Body of pancreas (tissue), 4 donors: ENCODE results near the gene COL4A2. TPM values are rescaled to one million over a fixed set of nuclear protein-coding genes. Genes with fewer than 3 reads are reported as not detected.

Source experiments
- ATAC-seq: fragments of 150-250 bp; one replicate; pipeline ENCODE4 v1.9.1; 2016
- DNase-seq, 4 donors: peaks; one replicate each; pipeline ENCODE4 v3.0.0-alpha.2; 2019
- H3K27ac ChIP-seq, 4 donors: fragments of 200-600 bp; sonication (generic); 1 replicate in 3 of 4; 2 replicates in 1 of 4; pipeline versions ENCODE4 v1.5.1 to v1.6.1; 2016 to 2019; ENCODE audit warnings: mild to moderate bottlenecking in 1 of 4, mixed read lengths in 1 of 4, moderate library complexity in 1 of 4
- H3K27me3 ChIP-seq, 2 donors: fragments of 200-600 bp; sonication (generic); one replicate each; pipeline ENCODE4 v1.6.0; 2016; ENCODE audit warnings: mild to moderate bottlenecking in 1 of 2
- H3K36me3 ChIP-seq, 2 donors: fragments of 200-600 bp; sonication (generic); replicated peaks in 1 of 2; 2 replicates each; pipeline ENCODE4 v1.5.1; 2016; ENCODE audit warnings: low read depth in 2 of 2; ENCODE audit not compliant: insufficient read depth in 1 of 2
- H3K4me1 ChIP-seq: fragments of 200-600 bp; sonication (generic); one replicate; pipeline ENCODE4 v1.6.0; 2016
- H3K4me3 ChIP-seq, 2 donors: fragments of 200-600 bp; sonication (generic); 1 replicate in 1 of 2; 2 replicates in 1 of 2; pipeline ENCODE4 v1.5.1; 2016 to 2019
- H3K9me3 ChIP-seq, 3 donors: fragments of 200-600 bp; sonication (generic); 1 replicate in 2 of 3; 2 replicates in 1 of 3; pipeline ENCODE4 v1.5.1; 2016
- POLR2A ChIP-seq, 3 donors: fragments of 450-650 bp; IDR thresholded peaks; one replicate each; pipeline ENCODE4 v1.6.1; 2016; ENCODE audit warnings: antibody characterized with exemption in 3 of 3, mild to moderate bottlenecking in 2 of 3
- WGBS, 2 donors: methylation state at CpG; one replicate each; pipeline ENCODE4 v1.1.5; 2017; 5-methylcytosine and 5-hydroxymethylcytosine counted together
- intact Hi-C: fragments of 100-400 bp; cut with DNase I; formaldehyde crosslinking; loops from one replicate; pipeline ENCODE4 v1.15.1; 2023
- total RNA-seq, 2 donors: library from RNA; depleted of rRNA; stranded (reverse); fragments of >200 nt; gene quantifications; one replicate each; pipeline ENCODE4 v1.1.0, GENCODE V29; 2016
- TF ChIP-seq, protein P1 (sequence below), 7 experiments: fragments of 450-650 bp in 4 of 7; fragments of 200-600 bp in 3 of 7; sonication (generic) in 3 of 7; IDR thresholded peaks; one replicate each; pipeline ENCODE4 v1.5.1; 2016 to 2019; ENCODE audit warnings: antibody characterized with exemption in 7 of 7

The COL4A2 gene
- total RNA-seq, 2 donors from 2014 or later: 69.3 to 230 TPM

DNA sequence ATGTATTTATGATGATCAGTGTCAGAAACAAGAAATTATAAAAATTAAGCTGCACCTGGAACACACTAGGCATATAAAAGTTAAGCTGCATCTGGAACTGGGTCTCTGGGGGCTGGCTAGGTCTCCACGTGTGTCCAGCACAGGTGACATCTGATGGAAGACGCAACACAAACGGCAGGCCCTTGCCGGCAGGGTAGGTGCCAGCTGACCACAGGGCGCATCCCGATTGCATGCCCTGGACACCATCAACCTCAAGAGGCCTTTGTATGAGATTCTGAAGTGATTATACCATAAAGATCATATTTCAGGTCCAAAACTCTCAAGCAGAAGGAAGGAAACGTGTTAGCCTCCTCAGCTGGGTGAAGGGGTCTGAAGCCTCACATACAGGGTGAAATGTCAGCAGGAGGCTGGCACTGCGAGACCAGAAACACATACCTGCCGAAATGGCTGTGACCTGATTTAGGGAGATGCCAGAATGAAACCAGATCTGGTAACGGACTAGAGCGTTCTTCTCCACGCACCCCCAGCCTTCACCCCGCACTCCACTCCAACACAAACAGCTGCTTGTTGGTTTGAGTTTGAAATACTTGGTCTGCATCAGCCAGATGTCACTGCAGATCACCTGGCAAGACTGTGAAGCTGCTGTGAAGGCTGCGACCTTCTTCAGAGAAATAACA lies 37.4 kb upstream of the COL4A2 start:
- intact Hi-C loops: no loop called here
- no peak overlapping the region for H3K27ac ChIP-seq
- H3K4me1 ChIP-seq: no peaks in the 10 kb centered on the region
- H3K27me3 ChIP-seq: no peaks in the 10 kb centered on the region
- no peaks in the 10 kb centered on the region for H3K36me3 ChIP-seq
- DNase-seq: peak in 1 of 4 donors; percentile 1
- ATAC-seq: no peak
- TF ChIP-seq POLR2A (IDR thresholded peaks at IDR 0.05): no peak
- TF ChIP-seq, protein P1, sequence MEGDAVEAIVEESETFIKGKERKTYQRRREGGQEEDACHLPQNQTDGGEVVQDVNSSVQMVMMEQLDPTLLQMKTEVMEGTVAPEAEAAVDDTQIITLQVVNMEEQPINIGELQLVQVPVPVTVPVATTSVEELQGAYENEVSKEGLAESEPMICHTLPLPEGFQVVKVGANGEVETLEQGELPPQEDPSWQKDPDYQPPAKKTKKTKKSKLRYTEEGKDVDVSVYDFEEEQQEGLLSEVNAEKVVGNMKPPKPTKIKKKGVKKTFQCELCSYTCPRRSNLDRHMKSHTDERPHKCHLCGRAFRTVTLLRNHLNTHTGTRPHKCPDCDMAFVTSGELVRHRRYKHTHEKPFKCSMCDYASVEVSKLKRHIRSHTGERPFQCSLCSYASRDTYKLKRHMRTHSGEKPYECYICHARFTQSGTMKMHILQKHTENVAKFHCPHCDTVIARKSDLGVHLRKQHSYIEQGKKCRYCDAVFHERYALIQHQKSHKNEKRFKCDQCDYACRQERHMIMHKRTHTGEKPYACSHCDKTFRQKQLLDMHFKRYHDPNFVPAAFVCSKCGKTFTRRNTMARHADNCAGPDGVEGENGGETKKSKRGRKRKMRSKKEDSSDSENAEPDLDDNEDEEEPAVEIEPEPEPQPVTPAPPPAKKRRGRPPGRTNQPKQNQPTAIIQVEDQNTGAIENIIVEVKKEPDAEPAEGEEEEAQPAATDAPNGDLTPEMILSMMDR (IDR thresholded peaks at IDR 0.05): no peak
- no peaks in the 10 kb centered on the region for H3K9me3 ChIP-seq
- no peak overlapping the region for H3K4me3 ChIP-seq
- WGBS, 2 donors: 77 to 79% methylated on average over 14 of the region's 14 CpGs

DNA sequence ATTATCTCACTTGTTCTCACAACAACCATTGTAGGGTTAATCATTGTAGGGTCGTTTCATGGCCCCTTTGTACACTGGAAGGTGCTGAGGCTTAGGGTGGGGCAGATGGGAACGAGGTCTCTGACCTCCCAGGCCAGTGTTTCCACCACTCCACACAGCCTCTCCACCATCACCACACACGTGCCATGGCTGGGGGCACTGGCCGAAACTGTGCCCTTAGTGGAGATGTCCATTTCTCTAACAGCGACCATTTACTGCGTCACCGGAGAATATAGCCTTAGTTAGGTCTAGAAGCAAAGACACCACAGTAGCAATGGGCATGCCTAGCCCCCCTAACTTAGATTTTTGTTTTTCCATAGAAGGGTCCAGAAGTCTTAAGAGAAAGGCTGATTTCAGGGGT lies 36.6 kb upstream of the COL4A2 start:
- DNase-seq (peak in 1 of 4 donors; percentile 2), ATAC-seq (no peak)
- WGBS, 2 donors: 71 to 72% methylated on average over 7 of the region's 7 CpGs
- intact Hi-C loops: no loop called here
- Histone ChIP-seq H3K4me3 (no peak overlapping the region), H3K36me3 (no peaks in the 10 kb centered on the region), H3K9me3 (no peaks in the 10 kb centered on the region), H3K4me1 (no peaks in the 10 kb centered on the region), H3K27ac (no peak overlapping the region), H3K27me3 (no peaks in the 10 kb centered on the region)
- TF ChIP-seq, protein P1 (IDR thresholded peaks at IDR 0.05): no peak
- TF ChIP-seq POLR2A (IDR thresholded peaks at IDR 0.05): no peak

DNA sequence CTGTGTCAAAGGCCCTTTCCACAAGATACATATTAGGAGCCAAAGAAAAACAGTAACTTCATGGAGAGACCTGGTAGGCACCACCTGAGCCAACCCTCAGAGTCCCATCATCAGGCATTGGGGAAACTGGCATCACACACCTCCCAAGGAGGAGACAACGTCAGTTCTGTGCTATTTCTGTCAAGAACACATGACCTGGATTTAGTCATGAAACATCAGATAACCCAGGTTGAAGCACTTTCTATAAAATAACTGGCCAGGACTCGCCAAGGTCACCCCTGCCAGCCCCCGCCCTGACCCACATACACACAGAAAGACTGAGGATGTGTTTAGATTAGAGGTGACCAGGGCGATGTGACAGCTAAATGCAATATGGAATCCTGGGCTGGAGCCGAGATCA lies 35.8 kb upstream of the COL4A2 start:
- TF ChIP-seq POLR2A (IDR thresholded peaks at IDR 0.05): no peak
- TF ChIP-seq, protein P1 (IDR thresholded peaks at IDR 0.05): no peak
- H3K4me1 ChIP-seq: no peaks in the 10 kb centered on the region
- no peaks in the 10 kb centered on the region for H3K9me3 ChIP-seq
- H3K4me3 ChIP-seq: no peak overlapping the region
- H3K27me3 ChIP-seq: no peaks in the 10 kb centered on the region
- no peak overlapping the region for H3K27ac ChIP-seq
- no peaks in the 10 kb centered on the region for H3K36me3 ChIP-seq
- WGBS, 2 donors: 50 to 64% methylated on average over 5 of the region's 5 CpGs
- ATAC-seq (no peak), DNase-seq (peak in 1 of 4 donors; percentile 1)
- intact Hi-C loops: no loop called here

DNA sequence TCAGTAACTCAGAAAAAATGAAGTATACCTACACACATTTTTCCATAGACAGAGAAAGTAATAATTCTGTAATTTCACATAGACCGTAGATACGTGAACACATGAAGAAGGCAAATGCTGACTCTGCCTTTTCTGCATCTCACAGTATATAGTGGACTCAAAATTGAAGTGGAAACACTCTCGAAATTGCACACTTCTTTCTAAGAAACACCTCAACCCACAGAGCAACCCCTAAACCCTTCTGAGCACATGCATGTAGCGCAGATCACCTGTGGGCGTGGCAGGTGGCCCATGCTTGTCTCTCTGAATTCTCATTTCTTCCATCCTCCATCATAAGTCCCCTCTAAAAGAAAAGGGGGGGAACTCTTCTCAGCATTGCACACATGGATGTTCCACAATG lies 34.9 kb upstream of the COL4A2 start:
- no peaks in the 10 kb centered on the region for H3K9me3 ChIP-seq
- 79 to 87% methylated on average over 5 of the region's 5 CpGs for WGBS, 2 donors
- DNase-seq (no peak), ATAC-seq (no peak)
- H3K27me3 ChIP-seq: no peaks in the 10 kb centered on the region
- H3K4me1 ChIP-seq: no peaks in the 10 kb centered on the region
- H3K4me3 ChIP-seq: no peak overlapping the region
- H3K36me3 ChIP-seq: no peaks in the 10 kb centered on the region
- intact Hi-C loops: no loop called here
- no peak for TF ChIP-seq POLR2A (IDR thresholded peaks at IDR 0.05)
- TF ChIP-seq, protein P1 (IDR thresholded peaks at IDR 0.05): no peak
- H3K27ac ChIP-seq: no peak overlapping the region

DNA sequence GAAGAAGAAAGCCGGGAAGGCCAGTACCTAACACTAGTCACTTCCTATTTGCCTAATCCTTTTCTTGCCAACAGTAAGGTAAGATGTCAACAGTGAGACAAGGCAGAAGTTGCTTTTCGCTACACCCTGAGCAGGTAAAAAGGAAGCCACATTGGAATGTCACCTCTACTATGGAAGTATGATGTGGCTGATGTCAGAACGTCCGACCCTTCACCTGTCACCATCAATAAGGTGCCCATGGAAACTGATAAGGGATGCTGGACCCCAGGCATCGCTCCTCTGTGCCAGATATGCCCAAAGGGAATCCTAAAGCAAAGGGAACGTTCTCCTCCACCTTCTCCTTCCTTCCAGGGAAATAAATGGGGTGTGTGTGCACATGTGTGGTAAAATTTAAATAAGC lies 34.4 kb upstream of the COL4A2 start:
- DNase-seq (peak in 1 of 4 donors; percentile 2), ATAC-seq (no peak)
- Histone ChIP-seq H3K27ac (no peak overlapping the region), H3K9me3 (no peaks in the 10 kb centered on the region), H3K4me1 (no peaks in the 10 kb centered on the region), H3K4me3 (no peak overlapping the region), H3K36me3 (no peaks in the 10 kb centered on the region), H3K27me3 (no peaks in the 10 kb centered on the region)
- WGBS, 2 donors: 62% methylated on average over 6 of the region's 6 CpGs
- TF ChIP-seq, protein P1 (IDR thresholded peaks at IDR 0.05): no peak
- TF ChIP-seq POLR2A (IDR thresholded peaks at IDR 0.05): no peak
- intact Hi-C loops: no loop called here
